ENCODE measurements around the gene SMIM32.

The SMIM32 gene

DNA sequence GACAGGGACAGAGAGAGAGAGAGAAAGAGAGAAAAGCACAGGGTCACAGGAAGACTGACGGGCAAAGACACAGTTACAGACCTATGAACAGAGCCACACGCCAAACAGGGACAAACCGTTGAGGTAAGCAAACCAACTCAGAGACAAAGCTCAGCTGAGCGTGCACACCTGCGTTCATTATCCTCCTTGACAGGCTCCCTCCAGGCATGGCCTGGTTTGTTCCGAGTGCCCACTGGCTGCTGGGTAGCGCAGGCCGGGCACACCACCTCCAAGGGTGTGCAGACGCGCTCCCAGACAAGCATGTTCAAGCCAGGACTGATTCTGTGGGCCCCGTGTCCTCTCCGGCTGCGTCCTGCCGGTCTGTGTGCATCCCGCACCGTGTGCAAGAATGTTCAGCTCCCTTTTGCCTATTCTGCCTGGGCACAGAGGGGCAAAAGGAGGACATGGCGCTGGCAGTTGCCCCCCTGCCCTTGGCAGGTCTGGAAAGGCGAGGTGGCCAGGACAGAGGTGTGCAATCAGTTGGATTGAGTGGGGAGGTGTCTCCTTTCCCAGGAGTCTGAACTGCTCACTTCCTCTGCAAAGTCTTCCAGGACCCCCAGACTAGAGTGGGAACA is 467 bp upstream of the SMIM32 start:
- peaks cover 3% of the 10 kb centered on the region for H3K36me3 ChIP-seq (ENCODE audit: control insufficient read depth, insufficient read depth, low read length)
- H3K4me1 ChIP-seq (ENCODE audit: control insufficient read depth, insufficient read depth, low read length): peaks cover 36% of the 10 kb centered on the region
- peaks cover 29% of the 10 kb centered on the region for H3K27me3 ChIP-seq (ENCODE audit: control insufficient read depth, insufficient read depth, low read length)
- peak overlapping the region; percentile 68 for H3K9ac ChIP-seq (ENCODE audit: low read length)
- no peaks in the 10 kb centered on the region for H3K9me3 ChIP-seq (ENCODE audit: control insufficient read depth, low read length)
- peak overlapping the region; percentile 58 for H3K4me3 ChIP-seq (ENCODE audit: low read length)

DNA sequence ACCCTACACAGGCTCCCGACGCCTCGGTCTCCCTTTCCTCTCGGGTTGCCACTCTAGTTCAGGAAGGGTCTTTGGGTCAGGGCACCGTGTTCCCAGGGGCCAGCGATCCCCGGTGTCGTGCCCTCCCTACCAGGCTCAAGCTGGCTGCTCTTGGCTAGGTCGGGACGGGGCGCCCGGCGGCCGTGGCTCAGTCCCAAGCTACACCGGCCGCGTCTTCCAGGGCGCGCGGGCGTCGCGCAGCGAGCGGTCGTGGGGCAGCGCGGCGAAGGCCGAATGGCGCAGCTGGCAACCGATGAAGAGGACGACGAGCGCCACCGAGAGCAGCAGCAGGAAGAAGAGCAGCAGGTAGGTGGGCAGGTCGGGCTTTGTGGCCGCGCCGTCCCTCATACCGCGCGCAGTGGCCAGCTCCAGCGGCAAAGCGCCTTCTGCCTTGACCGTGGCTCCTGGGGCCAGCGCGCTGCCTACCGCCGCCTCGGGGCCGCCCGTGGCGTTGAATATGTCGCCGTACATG is 892 bp downstream of the SMIM32 start:
- H3K9me3 ChIP-seq (ENCODE audit: control insufficient read depth, low read length): no peaks in the 10 kb centered on the region
- H3K36me3 ChIP-seq (ENCODE audit: control insufficient read depth, insufficient read depth, low read length): peaks cover 5% of the 10 kb centered on the region
- H3K27me3 ChIP-seq (ENCODE audit: control insufficient read depth, insufficient read depth, low read length): peaks cover 29% of the 10 kb centered on the region
- peak overlapping the region; percentile 58 for H3K4me3 ChIP-seq (ENCODE audit: low read length)
- H3K4me1 ChIP-seq (ENCODE audit: control insufficient read depth, insufficient read depth, low read length): peaks cover 49% of the 10 kb centered on the region
- peak overlapping the region; percentile 68 for H3K9ac ChIP-seq (ENCODE audit: low read length)

GRCh38 chr5:136191304-136192014 is 1.5 kb downstream of the SMIM32 start:
- peaks cover 49% of the 10 kb centered on the region for H3K4me1 ChIP-seq (ENCODE audit: control insufficient read depth, insufficient read depth, low read length)
- peak overlapping the region; percentile 68 for H3K9ac ChIP-seq (ENCODE audit: low read length)
- peak overlapping the region; percentile 58 for H3K4me3 ChIP-seq (ENCODE audit: low read length)
- peaks cover 29% of the 10 kb centered on the region for H3K27me3 ChIP-seq (ENCODE audit: control insufficient read depth, insufficient read depth, low read length)
- H3K9me3 ChIP-seq (ENCODE audit: control insufficient read depth, low read length): no peaks in the 10 kb centered on the region
- H3K36me3 ChIP-seq (ENCODE audit: control insufficient read depth, insufficient read depth, low read length): peaks cover 5% of the 10 kb centered on the region

DNA sequence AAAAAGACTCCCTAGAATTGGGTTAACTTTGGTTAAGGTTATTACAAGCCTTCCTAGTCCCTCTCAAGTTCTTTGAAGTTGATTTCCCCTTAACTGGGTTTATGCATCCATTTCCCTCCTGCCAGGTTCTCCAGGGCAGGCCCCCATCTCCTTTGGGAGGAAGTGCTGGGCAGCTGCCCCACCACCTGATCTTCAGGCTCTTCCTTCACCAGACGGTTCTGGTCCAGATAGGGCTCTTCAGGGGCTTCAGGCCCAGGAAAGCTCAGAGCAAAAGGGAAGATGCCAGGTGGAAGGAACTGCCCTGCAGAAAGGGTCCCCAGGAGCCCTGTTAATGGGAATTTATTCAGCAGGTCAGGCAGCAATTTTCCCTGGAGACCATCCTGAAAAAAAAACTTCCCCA is 2.1 kb downstream of the SMIM32 start:
- peaks cover 29% of the 10 kb centered on the region for H3K27me3 ChIP-seq (ENCODE audit: control insufficient read depth, insufficient read depth, low read length)
- H3K4me1 ChIP-seq (ENCODE audit: control insufficient read depth, insufficient read depth, low read length): peaks cover 53% of the 10 kb centered on the region
- H3K36me3 ChIP-seq (ENCODE audit: control insufficient read depth, insufficient read depth, low read length): peaks cover 5% of the 10 kb centered on the region
- H3K9ac ChIP-seq (ENCODE audit: low read length): no peak overlapping the region
- no peak overlapping the region for H3K4me3 ChIP-seq (ENCODE audit: low read length)
- H3K9me3 ChIP-seq (ENCODE audit: control insufficient read depth, low read length): no peaks in the 10 kb centered on the region

DNA sequence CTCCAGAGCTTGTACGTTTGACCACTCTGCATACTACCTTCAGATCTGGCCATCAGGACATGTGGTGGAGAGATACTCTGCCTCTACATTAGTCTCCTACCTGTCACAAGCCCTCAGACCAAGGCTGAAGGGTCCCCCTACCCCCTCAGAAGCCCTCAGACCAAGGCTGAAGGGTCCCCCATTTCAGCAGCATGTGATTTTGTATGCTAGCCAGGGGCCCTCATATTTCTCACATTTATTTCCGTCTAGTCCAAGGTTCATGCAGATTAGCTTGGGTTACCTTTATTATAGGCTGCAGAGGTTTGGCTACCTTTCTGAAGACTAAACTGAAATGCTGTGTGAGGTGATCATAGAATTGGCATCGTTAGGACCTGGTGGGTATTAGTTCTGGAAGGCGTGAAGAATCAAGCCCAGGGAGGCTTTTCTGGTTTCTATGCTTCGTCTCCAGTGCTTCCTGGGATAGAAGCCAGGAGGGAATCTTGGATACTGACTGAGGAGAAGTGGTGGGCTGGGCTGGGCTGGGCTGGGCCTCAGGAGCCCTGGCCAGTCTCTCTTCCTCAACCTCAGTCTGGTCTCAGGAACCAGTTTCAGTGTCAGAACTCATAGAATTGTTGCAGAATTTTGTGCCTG is 2.8 kb downstream of the SMIM32 start:
- no peak overlapping the region for H3K9ac ChIP-seq (ENCODE audit: low read length)

GRCh38 chr5:136188859-136189258 is 4.1 kb downstream of the SMIM32 start:
- Histone ChIP-seq H3K36me3 (ENCODE audit: control insufficient read depth, insufficient read depth, low read length) (peaks cover 5% of the 10 kb centered on the region), H3K4me3 (ENCODE audit: low read length) (no peak overlapping the region), H3K27me3 (ENCODE audit: control insufficient read depth, insufficient read depth, low read length) (peaks cover 25% of the 10 kb centered on the region), H3K9me3 (ENCODE audit: control insufficient read depth, low read length) (no peaks in the 10 kb centered on the region), H3K4me1 (ENCODE audit: control insufficient read depth, insufficient read depth, low read length) (peaks cover 60% of the 10 kb centered on the region), H3K9ac (ENCODE audit: low read length) (no peak overlapping the region)

More for the DNA sequence above, 2.8 kb downstream of the SMIM32 start:
- Histone ChIP-seq H3K9me3 (ENCODE audit: control insufficient read depth, low read length) (no peaks in the 10 kb centered on the region), H3K4me3 (ENCODE audit: low read length) (no peak overlapping the region), H3K36me3 (ENCODE audit: control insufficient read depth, insufficient read depth, low read length) (peaks cover 5% of the 10 kb centered on the region), H3K4me1 (ENCODE audit: control insufficient read depth, insufficient read depth, low read length) (peaks cover 60% of the 10 kb centered on the region), H3K27me3 (ENCODE audit: control insufficient read depth, insufficient read depth, low read length) (peaks cover 29% of the 10 kb centered on the region)

DNA sequence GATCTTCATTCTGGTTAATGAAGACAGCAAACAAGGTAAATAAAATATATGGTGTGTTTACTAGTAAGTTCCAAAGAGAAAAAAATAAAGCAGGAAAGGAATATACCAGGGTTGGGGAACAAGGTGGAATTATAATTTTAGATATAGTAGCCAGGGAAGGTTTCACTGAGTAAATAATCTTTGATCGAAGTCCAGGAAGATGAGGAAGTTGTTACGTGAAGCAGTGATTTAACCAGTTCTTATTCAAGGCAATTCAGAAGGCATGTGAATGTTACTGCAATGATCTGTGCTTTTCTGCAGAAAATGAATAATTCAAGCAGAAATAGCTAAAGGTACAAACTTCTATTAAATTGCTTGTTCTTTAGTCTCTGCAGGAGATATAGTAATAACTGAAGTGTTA is 6.2 kb downstream of the SMIM32 start:
- H3K27me3 ChIP-seq (ENCODE audit: control insufficient read depth, insufficient read depth, low read length): peaks cover 11% of the 10 kb centered on the region
- no peaks in the 10 kb centered on the region for H3K9me3 ChIP-seq (ENCODE audit: control insufficient read depth, low read length)
- peaks cover 5% of the 10 kb centered on the region for H3K36me3 ChIP-seq (ENCODE audit: control insufficient read depth, insufficient read depth, low read length)
- H3K4me3 ChIP-seq (ENCODE audit: low read length): no peak overlapping the region
- peaks cover 55% of the 10 kb centered on the region for H3K4me1 ChIP-seq (ENCODE audit: control insufficient read depth, insufficient read depth, low read length)
- H3K9ac ChIP-seq (ENCODE audit: low read length): no peak overlapping the region

DNA sequence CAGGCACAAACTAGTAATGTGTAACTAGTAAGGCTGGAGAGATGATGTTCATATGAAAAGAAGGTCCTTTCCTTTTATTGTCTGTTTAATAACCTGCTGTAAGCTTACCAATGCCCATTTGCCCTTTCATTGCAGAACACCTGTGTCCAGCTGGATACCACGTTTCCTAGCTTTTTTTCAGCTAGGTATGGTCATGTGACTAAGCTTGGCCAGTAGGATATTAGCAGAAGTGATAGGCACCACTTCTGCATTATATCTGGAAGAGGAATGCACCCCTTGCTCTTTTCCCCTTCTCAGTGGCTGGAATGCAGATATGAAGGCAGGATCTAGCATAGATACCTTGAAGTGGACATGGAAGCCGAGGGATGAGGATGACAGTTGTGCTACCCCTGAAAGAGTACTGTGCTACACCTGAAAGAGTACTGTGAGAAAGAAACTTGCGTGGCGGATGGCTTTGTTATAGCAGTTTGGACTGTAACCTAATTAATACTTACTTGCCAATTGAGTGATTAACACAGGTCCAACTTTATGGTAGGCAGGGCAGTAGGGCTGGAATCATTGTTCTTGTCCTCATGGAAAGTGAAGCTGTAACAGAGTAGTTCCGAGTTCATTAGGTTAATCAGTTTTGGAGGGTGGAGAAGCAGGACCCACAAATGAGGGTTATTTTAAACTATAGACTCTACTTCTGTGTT is 6.8 kb downstream of the SMIM32 start:
- no peak overlapping the region for H3K9ac ChIP-seq (ENCODE audit: low read length)
- peaks cover 5% of the 10 kb centered on the region for H3K36me3 ChIP-seq (ENCODE audit: control insufficient read depth, insufficient read depth, low read length)
- H3K27me3 ChIP-seq (ENCODE audit: control insufficient read depth, insufficient read depth, low read length): peaks cover 4% of the 10 kb centered on the region
- H3K4me1 ChIP-seq (ENCODE audit: control insufficient read depth, insufficient read depth, low read length): peaks cover 49% of the 10 kb centered on the region
- H3K4me3 ChIP-seq (ENCODE audit: low read length): no peak overlapping the region
- no peaks in the 10 kb centered on the region for H3K9me3 ChIP-seq (ENCODE audit: control insufficient read depth, low read length)

GRCh38 chr5:136182618-136183017 is 10.3 kb downstream of the SMIM32 start:
- Histone ChIP-seq H3K36me3 (ENCODE audit: control insufficient read depth, insufficient read depth, low read length) (no peaks in the 10 kb centered on the region), H3K27me3 (ENCODE audit: control insufficient read depth, insufficient read depth, low read length) (no peaks in the 10 kb centered on the region), H3K4me3 (ENCODE audit: low read length) (no peak overlapping the region), H3K9ac (ENCODE audit: low read length) (no peak overlapping the region), H3K4me1 (ENCODE audit: control insufficient read depth, insufficient read depth, low read length) (peaks cover 17% of the 10 kb centered on the region), H3K9me3 (ENCODE audit: control insufficient read depth, low read length) (no peaks in the 10 kb centered on the region)

- no peaks in the 10 kb centered on the region for H3K4me1 ChIP-seq (ENCODE audit: control insufficient read depth, insufficient read depth, low read length)
- no peaks in the 10 kb centered on the region for H3K27me3 ChIP-seq (ENCODE audit: control insufficient read depth, insufficient read depth, low read length)
- no peak overlapping the region for H3K9ac ChIP-seq (ENCODE audit: low read length)
- H3K4me3 ChIP-seq (ENCODE audit: low read length): no peak overlapping the region
- H3K9me3 ChIP-seq (ENCODE audit: control insufficient read depth, low read length): no peaks in the 10 kb centered on the region
- no peaks in the 10 kb centered on the region for H3K36me3 ChIP-seq (ENCODE audit: control insufficient read depth, insufficient read depth, low read length)
Measured at GRCh38 chr5:136174021-136174659, 18.8 kb downstream of the SMIM32 start.

DNA sequence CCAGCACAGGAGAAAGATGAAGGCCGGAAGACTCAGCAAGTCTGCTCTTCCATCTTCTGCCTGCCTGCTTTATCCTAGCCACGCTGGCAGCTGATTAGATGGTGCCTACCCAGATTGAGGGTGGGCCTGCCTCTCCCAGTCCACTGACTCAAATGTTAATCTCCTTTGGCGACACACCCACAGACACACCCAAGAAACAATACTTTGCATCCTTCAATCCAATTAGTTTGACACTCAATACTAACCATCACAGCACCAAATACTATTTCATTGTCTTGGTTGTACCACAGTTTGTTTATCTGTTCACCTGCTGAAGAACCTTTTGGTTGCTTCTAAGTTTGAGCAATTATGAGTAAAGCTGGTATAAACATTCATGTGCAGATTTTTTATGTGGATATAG is 23.7 kb downstream of the SMIM32 start:
- Histone ChIP-seq H3K27me3 (ENCODE audit: control insufficient read depth, insufficient read depth, low read length) (no peaks in the 10 kb centered on the region), H3K9ac (ENCODE audit: low read length) (no peak overlapping the region), H3K4me3 (ENCODE audit: low read length) (no peak overlapping the region), H3K36me3 (ENCODE audit: control insufficient read depth, insufficient read depth, low read length) (no peaks in the 10 kb centered on the region), H3K4me1 (ENCODE audit: control insufficient read depth, insufficient read depth, low read length) (no peaks in the 10 kb centered on the region), H3K9me3 (ENCODE audit: control insufficient read depth, low read length) (no peaks in the 10 kb centered on the region)
